ENCODE data around the gene TLCD1. TPM values are rescaled to one million over a fixed set of nuclear protein-coding genes. Genes with fewer than 3 reads are reported as not detected.
A peak's percentile ranks its signal among the peaks of the same experiment; 100 is the strongest.

Gene TLCD1
- total RNA-seq, 2 experiments from 2014 or later = 2.8 to 3.0 TPM

DNA sequence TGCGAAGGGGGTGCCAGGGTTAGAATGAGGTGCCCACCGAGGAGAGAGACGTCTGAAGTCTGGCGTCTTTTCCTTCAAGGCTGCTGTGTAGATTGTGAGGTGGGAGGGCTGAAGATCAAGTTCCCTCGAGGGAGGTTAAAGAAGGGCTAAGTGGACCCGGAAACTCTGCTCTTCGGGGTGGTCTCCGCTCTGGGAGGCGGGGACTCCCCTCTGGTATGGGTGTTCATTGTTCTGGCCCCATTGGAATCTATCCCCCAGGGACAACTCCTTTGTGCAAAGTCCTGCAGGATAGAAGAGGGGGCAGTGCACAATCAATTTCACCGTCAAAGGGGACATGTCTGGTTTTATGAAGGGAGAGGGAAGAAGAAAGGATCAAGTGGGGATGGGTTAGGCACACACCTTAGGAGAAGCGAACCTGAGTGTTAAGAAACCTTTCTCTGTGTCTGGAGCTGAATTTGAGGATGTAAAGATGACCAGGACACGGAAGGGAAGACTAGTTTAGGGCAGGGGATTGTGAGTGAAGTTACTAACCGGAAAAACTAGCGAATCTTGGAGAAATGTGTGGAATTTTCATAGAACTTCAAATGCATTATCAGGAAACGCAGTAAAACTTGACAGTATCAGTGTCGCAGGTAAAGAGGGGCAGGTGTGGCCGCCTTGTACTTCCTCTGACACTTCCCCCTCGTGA lies 7.6 kb downstream of the TLCD1 start:
- POLR2A ChIA-PET = interaction anchor here (1.2 to 2.0 kb wide), 3 partner anchors 7 to 180 kb away, joined by 4 to 22 read pairs (median 7); partner anchors contain the start of gene PROCA1
- H3K9me3 Mint-ChIP-seq (ENCODE audit: insufficient read depth) = no peaks in the 10 kb centered on the region
- DNase-seq (no peak), ATAC-seq (no peak)
- H3K4me1 Mint-ChIP-seq (ENCODE audit: low read depth) = peaks cover 43% of the 10 kb centered on the region
- H3K36me3 Mint-ChIP-seq (ENCODE audit: low read depth) = peaks cover 35% of the 10 kb centered on the region
- peak overlapping the region; percentile 68 for H3K4me3 Mint-ChIP-seq
- CTCF ChIA-PET = interaction anchor here (1.5 to 2.0 kb wide), 3 partner anchors 10 to 235 kb away, joined by 9 to 11 read pairs (median 10); partner anchors contain the start of gene NEK8
- H3K27me3 Mint-ChIP-seq (ENCODE audit: low read depth) = peaks cover 18% of the 10 kb centered on the region
- H3K27ac Mint-ChIP-seq = peak overlapping the region; percentile 63

DNA sequence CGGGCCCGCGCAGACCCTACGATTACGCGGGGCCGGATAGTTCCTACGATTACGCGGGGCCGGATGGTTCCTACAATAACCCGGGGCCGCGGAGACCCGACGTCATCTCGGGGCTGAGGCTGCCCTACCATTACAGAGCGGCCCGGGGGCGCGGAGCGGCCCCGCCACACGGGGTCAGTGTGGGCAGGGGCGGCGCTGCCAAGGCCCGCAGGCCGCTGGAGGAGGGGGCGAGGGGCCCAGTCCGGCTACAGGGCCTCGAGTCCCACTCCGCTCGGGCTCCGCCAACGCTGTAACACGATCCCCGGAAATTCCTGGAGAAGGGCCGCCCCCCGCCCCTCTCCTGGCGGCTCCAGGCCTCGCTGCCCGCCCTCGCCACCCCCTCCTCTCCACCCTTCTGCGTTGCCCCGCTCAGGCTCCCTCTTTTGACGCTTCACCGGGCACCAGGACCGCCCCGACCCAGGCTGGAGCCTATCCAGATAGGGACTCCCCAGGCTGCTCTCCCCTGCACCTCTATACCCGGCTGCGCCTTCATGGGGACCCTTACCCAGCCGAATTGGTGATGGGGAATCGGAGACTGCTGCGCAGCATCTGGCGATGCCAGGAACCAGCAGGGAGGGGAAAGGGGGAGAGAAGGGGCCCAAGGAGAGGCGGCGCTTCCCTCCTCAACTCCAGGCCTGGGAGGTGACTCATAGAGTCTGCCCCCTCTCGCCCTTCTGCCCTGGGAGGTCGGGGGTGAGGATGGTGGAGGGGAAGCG lies 8.3 kb downstream of the TLCD1 start, which contains the start of gene RAB34:
Gene RAB34, minus strand, starts transcription at position 291 of the 755 bp plus-strand sequence. CDS start 602 bp downstream, outside the sequence.
- ChIA-PET CTCF (interaction anchor here (1.1 to 2.6 kb wide), 2 partner anchors 9 to 71 kb away, joined by 4 to 9 read pairs; partner anchors contain the start of gene TLCD1), POLR2A (interaction anchor here (1.3 kb wide), 1 partner anchor 69 kb away, joined by 5 read pairs; no protein-coding TSS in a partner anchor)
- peak within 1 kb of the TSS; percentile 68 for H3K4me3 Mint-ChIP-seq
- H3K27me3 Mint-ChIP-seq (ENCODE audit: low read depth) = peaks cover 18% of the 10 kb centered on the region
- peak within 1 kb of the TSS; percentile 63 for H3K27ac Mint-ChIP-seq
- peaks cover 38% of the 10 kb centered on the region for H3K4me1 Mint-ChIP-seq (ENCODE audit: low read depth)
- ATAC-seq = no peak
- DNase-seq = no peak
- no peaks in the 10 kb centered on the region for H3K9me3 Mint-ChIP-seq (ENCODE audit: insufficient read depth)
- peaks cover 30% of the 10 kb centered on the region for H3K36me3 Mint-ChIP-seq (ENCODE audit: low read depth)

DNA sequence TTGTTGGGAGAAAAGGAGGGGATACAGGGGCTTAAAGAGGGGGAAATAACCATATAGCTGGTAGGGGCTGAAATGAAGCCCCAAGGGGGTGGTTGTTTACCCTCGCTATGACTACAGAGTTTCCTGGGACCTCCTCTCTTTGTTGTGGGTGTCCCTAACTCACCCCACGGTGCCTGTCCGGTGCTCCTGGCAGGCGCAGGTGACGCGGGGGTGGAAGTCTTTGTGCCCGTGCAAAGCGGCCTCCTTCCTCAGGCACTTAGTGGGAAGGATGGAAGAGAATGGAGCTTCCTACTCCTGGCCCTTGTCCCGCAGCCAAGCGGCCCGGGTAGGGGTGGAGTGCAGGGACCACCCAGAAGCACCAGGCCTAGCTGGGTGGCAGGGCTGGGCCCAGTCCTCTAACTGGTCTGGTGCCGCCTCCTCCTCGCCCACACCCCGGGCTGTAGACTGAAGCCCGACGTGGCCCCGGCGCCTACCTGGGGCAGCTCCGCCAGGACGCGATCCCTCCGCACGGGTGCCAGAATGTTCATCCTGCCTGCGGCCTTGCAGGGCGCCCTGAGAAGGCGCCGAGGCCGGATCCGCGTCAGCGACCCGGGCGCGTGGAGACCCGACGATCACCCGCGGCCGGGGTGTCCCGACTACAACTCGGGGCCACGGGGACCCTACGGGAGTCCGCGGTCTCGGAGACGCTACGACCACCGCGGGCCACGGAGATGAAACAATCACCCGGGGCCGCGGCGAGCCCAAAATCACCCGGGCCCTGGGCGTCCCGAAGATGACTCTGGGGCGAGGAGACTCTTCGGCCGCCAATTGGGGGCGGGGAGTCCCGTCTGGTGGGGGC lies 9.1 kb downstream of the TLCD1 start:
- peaks cover 38% of the 10 kb centered on the region for H3K4me1 Mint-ChIP-seq (ENCODE audit: low read depth)
- H3K27me3 Mint-ChIP-seq (ENCODE audit: low read depth) = peaks cover 18% of the 10 kb centered on the region
- no peak for ATAC-seq
- DNase-seq = no peak
- no peaks in the 10 kb centered on the region for H3K9me3 Mint-ChIP-seq (ENCODE audit: insufficient read depth)
- peak overlapping the region; percentile 55 for H3K4me3 Mint-ChIP-seq
- CTCF ChIA-PET = interaction anchor here (0.8 to 2.6 kb wide), 4 partner anchors 10 to 104 kb away, joined by 3 to 9 read pairs (median 4); partner anchors contain the start of gene TLCD1
- POLR2A ChIA-PET = interaction anchor here (1.3 to 1.5 kb wide), 2 partner anchors 55 to 68 kb away, joined by 4 to 5 read pairs; partner anchors contain the start of genes SDF2 and SUPT6H
- H3K36me3 Mint-ChIP-seq (ENCODE audit: low read depth) = peaks cover 22% of the 10 kb centered on the region
- no peak overlapping the region for H3K27ac Mint-ChIP-seq

DNA sequence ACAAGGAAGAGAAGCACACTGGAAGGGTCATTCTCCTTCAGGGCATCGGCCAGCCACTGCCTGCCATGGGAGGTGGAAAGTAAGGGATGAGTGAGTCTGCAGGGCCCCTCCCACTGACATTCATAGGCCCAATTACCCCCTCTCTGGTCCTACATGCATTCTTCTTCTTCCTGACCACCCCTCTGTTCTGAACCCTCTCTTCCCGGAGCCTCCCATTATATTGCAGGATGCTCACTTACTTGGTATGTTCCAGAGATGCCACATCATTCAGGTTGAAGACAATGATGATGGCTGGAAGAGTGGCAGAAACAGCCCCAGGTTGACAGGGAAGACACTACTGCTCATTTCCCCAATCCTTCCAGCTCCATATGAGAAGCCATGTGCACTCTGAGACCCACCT lies 10.8 kb downstream of the TLCD1 start:
- POLR2A ChIA-PET = interaction anchor here (1.1 kb wide), 1 partner anchor 11 kb away, joined by 3 read pairs; the partner anchor contains the start of gene TLCD1
- H3K4me1 Mint-ChIP-seq (ENCODE audit: low read depth) = peaks cover 33% of the 10 kb centered on the region
- ATAC-seq = no peak

DNA sequence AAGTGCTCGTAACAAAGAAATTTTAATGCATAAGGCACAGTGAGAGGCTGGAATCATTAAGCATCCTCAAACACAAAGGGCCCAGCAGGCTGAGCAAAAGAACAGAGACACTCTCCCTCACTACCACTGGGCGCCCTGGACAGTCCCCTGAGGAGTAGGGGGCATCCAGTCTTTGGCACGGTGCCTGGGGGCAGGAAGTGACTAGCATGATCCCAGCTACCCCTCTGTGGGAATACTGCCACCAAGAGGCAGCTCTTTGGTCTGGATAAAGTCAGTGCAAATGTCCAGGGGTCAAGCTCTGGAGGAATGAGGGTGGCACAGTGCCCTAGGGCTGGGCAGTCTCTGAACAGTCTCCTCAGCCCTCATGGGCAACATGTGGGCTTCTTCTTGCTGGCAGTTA lies 11.8 kb downstream of the TLCD1 start:
- no peak for DNase-seq
- Mint-ChIP-seq H3K4me3 (no peak overlapping the region), H3K27ac (no peak overlapping the region), H3K27me3 (ENCODE audit: low read depth) (peaks cover 18% of the 10 kb centered on the region), H3K9me3 (ENCODE audit: insufficient read depth) (no peaks in the 10 kb centered on the region), H3K36me3 (ENCODE audit: low read depth) (no peaks in the 10 kb centered on the region), H3K4me1 (ENCODE audit: low read depth) (peaks cover 32% of the 10 kb centered on the region)
- no peak for ATAC-seq
- CTCF ChIA-PET = interaction anchor here (0.6 to 1.6 kb wide), 2 partner anchors 13 to 69 kb away, joined by 3 read pairs; partner anchors contain the start of gene BLTP2
- POLR2A ChIA-PET = no interaction called here

More for the DNA sequence above, 10.8 kb downstream of the TLCD1 start:
- Mint-ChIP-seq H3K36me3 (ENCODE audit: low read depth) (peaks cover 5% of the 10 kb centered on the region), H3K27ac (no peak overlapping the region), H3K9me3 (ENCODE audit: insufficient read depth) (no peaks in the 10 kb centered on the region), H3K4me3 (no peak overlapping the region), H3K27me3 (ENCODE audit: low read depth) (peaks cover 18% of the 10 kb centered on the region)
- CTCF ChIA-PET = interaction anchor here (1.2 to 2.6 kb wide), 3 partner anchors 11 to 70 kb away, joined by 3 to 9 read pairs (median 4); partner anchors contain the start of genes BLTP2 and TLCD1
- no peak for DNase-seq

DNA sequence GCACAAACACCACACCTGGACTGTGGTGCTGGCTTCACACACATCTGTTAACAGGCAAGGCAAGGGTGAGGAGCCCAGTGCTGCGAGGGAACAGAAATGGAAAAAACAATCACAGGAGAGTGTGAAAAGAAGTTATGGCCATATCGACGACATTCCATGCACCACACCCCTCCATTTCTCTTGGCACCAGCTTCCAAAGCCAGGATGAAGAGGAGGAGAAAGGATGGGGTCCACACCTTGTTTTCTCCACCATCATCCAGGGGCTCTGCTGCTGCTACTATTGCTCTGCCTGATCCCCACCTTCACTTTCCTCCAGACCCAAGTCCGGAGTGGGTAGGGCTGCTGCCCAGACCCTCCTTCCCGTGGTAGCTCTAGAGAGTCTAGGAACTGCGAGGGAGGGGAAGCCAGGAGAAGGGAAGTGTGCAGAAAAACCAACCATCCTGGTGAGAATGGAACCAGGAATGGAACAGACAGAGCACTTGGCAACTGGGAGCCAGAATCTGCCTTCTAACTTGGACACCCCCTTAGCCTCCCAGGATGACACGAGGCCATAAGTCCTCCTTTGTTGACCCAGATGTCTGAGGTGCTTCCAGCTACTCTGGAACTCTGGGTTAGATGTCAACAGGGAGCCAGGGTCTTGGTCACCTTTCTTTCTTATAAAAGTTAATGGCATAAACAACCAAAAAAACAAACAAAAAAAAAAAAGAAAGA lies 13.2 kb downstream of the TLCD1 start:
- CTCF ChIA-PET = interaction anchor here (2.9 to 4.4 kb wide), 3 partner anchors 14 to 50 kb away, joined by 9 to 26 read pairs (median 13); partner anchors contain the start of gene TLCD1
- Mint-ChIP-seq H3K4me3 (peak overlapping the region; percentile 86), H3K27me3 (ENCODE audit: low read depth) (peaks cover 10% of the 10 kb centered on the region), H3K36me3 (ENCODE audit: low read depth) (no peaks in the 10 kb centered on the region), H3K27ac (peak overlapping the region; percentile 98), H3K4me1 (ENCODE audit: low read depth) (peaks cover 21% of the 10 kb centered on the region), H3K9me3 (ENCODE audit: insufficient read depth) (no peaks in the 10 kb centered on the region)
- ATAC-seq = no peak
- POLR2A ChIA-PET = interaction anchor here (1.0 to 2.8 kb wide), 4 partner anchors 7 to 180 kb away, joined by 3 to 22 read pairs (median 6); partner anchors contain the start of genes NEK8 and RPL23A
- no peak for DNase-seq

DNA sequence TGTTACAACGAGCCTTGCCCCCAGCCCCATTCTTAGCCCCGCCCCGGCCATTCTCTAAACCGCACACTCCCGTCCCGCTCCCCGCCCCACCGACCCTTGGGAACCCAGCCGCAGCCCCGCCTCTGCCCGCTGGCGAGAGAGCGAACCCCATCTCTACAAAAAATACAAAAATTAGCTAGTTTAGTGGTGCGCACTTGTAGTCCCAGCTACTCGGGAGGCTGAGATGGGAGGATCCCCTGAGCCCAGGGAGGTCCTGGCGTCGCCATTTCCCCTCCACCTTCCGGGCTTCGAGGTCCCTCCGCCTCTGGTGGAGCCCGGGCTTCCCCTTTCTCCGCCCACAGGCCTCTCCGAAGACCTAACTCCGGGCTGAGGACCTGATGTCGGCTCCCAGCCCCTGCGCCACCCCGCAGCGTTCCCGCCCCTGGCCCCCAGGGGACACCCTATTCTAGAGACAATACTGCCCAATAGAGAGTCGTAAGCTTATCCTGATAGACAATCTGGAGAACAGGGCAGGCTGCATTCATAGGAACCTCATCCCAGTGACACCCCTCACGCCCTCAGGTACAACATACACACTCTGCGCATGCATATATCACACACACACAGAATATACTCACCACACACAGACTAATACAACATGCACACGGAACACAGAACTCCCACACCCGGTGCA lies 13.9 kb downstream of the TLCD1 start:
- POLR2A ChIA-PET = interaction anchor here (0.7 to 2.8 kb wide), 9 partner anchors 8 to 181 kb away, joined by 3 to 22 read pairs (median 4); partner anchors contain the start of genes NEK8, RPL23A, SDF2 and SUPT6H
- CTCF ChIA-PET = interaction anchor here (1.4 to 4.4 kb wide), 8 partner anchors 9 to 241 kb away, joined by 3 to 26 read pairs (median 10); partner anchors contain the start of genes PHF12, RPL23A and TLCD1
- Mint-ChIP-seq H3K36me3 (ENCODE audit: low read depth) (peaks cover 4% of the 10 kb centered on the region), H3K27ac (peak overlapping the region; percentile 98), H3K27me3 (ENCODE audit: low read depth) (peaks cover 9% of the 10 kb centered on the region), H3K9me3 (ENCODE audit: insufficient read depth) (no peaks in the 10 kb centered on the region), H3K4me3 (peak overlapping the region; percentile 86), H3K4me1 (ENCODE audit: low read depth) (peaks cover 20% of the 10 kb centered on the region)
- ATAC-seq (peak; percentile 49), DNase-seq (peak; percentile 73)

DNA sequence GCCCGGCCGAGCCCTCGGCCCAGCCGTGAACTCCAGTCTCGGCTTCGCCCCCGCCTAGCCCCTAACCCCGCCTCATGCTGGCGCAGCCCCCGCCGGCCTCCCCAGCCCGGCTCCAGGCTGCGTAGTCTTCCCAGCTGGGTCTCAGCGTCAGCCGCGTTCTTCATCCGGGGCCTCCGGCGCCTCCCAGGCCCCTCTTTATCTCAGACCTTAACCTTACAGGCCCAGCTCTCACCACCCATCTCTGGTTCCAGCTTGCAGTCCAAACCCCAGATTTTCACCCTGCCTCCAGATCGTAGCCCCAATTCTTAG lies 14.4 kb downstream of the TLCD1 start, which contains the start of gene PROCA1:
Gene PROCA1, minus strand, starts transcription at position 166 of the 309 bp plus-strand sequence. CDS start 228 bp downstream, outside the sequence.
- peak; percentile 54 for ATAC-seq
- H3K36me3 Mint-ChIP-seq (ENCODE audit: low read depth) = peaks cover 5% of the 10 kb centered on the region
- CTCF ChIA-PET = interaction anchor here (0.6 to 4.4 kb wide), 11 partner anchors 9 to 242 kb away, joined by 3 to 26 read pairs (median 7); partner anchors contain the start of genes BLTP2, PHF12, RPL23A and TLCD1
- no peaks in the 10 kb centered on the region for H3K9me3 Mint-ChIP-seq (ENCODE audit: insufficient read depth)
- peak within 1 kb of the TSS; percentile 86 for H3K4me3 Mint-ChIP-seq
- peaks cover 20% of the 10 kb centered on the region for H3K4me1 Mint-ChIP-seq (ENCODE audit: low read depth)
- H3K27me3 Mint-ChIP-seq (ENCODE audit: low read depth) = peaks cover 9% of the 10 kb centered on the region
- DNase-seq = peak; percentile 53
- POLR2A ChIA-PET = interaction anchor here (0.7 to 2.8 kb wide), 11 partner anchors 8 to 181 kb away, joined by 3 to 22 read pairs (median 4); partner anchors contain the start of genes BLTP2, NEK8, PIGS and RPL23A
- H3K27ac Mint-ChIP-seq = peak within 1 kb of the TSS; percentile 98

DNA sequence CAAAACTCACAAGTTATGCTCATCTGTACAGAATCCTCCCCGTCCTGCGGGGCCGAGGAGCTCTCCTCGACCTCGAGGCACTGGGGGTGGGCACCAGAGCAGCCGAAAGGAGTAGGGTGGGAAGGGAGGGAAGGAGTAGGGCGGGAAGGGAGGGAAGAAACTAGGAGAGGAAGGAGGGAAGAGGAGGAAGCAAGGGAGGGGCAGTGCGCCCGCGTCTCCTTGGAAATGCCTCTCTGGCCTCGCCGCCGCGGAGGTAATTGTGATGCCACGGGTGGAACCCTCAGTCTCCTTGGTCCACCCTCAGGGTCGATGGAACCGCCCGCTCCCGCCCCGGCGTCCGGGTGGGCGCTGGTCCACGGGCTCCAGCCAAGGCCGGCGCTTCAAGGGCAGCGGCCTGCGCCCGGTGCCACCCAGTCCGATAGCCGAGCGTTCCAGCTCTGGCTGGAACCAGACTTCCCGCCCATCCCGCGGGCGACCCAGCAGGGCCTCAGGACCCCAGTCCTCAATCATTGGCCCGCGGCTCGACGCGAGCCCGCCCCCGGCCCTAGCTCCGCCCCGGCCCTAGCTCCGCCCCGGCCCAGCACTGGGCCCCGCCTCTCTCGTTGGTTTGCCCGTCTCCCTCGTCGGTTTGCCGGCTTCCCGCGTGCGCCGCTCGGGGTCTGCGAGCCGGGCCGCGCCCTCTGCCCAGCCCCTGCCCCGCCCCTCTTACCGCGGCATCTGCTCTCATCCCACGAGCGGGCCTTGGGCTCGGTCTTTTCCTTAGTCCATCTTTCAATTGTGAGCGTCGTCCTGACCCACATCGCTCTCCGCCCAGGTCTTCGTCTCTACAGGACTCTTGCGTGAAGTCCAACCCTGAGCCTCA lies 14.9 kb downstream of the TLCD1 start:
- H3K4me1 Mint-ChIP-seq (ENCODE audit: low read depth) = peaks cover 20% of the 10 kb centered on the region
- peaks cover 9% of the 10 kb centered on the region for H3K36me3 Mint-ChIP-seq (ENCODE audit: low read depth)
- POLR2A ChIA-PET = interaction anchor here (0.6 to 2.8 kb wide), 11 partner anchors 9 to 257 kb away, joined by 3 to 22 read pairs (median 4); partner anchors contain the start of genes BLTP2, NEK8, PIGS and RPL23A
- H3K27ac Mint-ChIP-seq = peak overlapping the region; percentile 98
- DNase-seq (peak; percentile 91), ATAC-seq (peak; percentile 91)
- H3K9me3 Mint-ChIP-seq (ENCODE audit: insufficient read depth) = no peaks in the 10 kb centered on the region
- CTCF ChIA-PET = interaction anchor here (0.6 to 4.4 kb wide), 12 partner anchors 9 to 373 kb away, joined by 3 to 26 read pairs (median 6); partner anchors contain the start of genes BLTP2, PHF12, RPL23A and TLCD1
- H3K4me3 Mint-ChIP-seq = peak overlapping the region; percentile 86
- peaks cover 9% of the 10 kb centered on the region for H3K27me3 Mint-ChIP-seq (ENCODE audit: low read depth)
